Activated naive CD8-positive, alpha-beta T cell (primary cell): Measurements from ENCODE around the gene MTHFD1L.
A peak's percentile ranks its signal among the peaks of the same experiment; 100 is the strongest.

Experiments used
- H3K27ac Mint-ChIP-seq: one replicate; pipeline ENCODE4 v1.8.0; 2021; ENCODE audit warnings: mixed read lengths
- H3K27me3 Mint-ChIP-seq: one replicate; pipeline ENCODE4 v1.8.0; 2021; ENCODE audit warnings: mixed read lengths
- H3K36me3 Mint-ChIP-seq: one replicate; pipeline ENCODE4 v1.8.0; 2021; ENCODE audit warnings: mixed read lengths
- H3K4me1 Mint-ChIP-seq: one replicate; pipeline ENCODE4 v1.8.0; 2021; ENCODE audit warnings: low read depth, mixed read lengths
- H3K4me3 Mint-ChIP-seq: one replicate; pipeline ENCODE4 v1.8.0; 2021; ENCODE audit warnings: mild to moderate bottlenecking, mixed read lengths
- H3K9me3 Mint-ChIP-seq: one replicate; pipeline ENCODE4 v1.8.0; 2021; ENCODE audit warnings: low read depth, mixed read lengths

MTHFD1L gene

DNA sequence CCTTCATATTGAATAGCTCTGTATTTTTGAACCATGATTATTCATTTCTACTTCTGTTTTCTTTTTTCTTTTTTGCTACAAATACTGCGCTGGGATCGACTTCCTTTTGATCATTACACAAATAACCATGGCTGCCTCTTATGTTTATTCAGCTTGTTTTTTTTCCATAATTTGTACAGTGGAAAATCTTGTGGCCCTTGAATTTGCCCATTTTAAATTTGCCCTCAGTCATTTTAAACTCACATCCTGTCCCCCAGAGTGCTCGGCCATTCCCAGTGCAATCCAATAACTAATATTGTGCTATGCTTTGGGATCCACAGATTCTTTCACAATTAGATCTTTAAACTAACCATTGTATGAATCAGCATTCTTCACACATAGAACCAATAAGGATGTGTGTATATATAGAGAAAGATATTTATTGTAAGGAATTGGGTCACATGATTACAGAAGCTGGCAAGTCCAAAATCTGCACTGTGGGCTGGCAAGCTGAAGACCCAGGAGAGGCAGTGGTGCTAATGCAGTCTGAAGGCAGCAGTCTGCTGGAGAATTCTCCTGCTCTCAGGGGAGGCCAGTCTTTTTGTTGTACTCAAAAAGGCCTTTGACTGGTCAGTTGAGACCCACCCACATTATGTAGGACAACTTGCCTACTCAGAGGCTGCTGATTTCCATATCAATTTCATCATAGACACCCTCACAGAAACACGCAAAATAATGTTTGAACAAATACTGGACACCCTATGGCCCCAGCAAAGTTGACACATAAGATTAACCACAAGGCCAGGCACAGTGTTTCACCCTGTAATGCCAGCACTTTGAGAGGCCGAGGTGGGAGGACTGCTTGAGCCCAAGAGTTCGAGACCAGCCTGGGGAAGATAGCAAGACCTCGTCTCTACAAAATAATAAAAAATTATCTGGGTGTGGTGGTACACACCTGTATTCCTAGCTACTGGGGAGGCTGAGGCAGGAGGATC is 147.1 kb downstream of the MTHFD1L start:
- Mint-ChIP-seq H3K27me3 (no peaks in the 10 kb centered on the region), H3K36me3 (peaks cover 18% of the 10 kb centered on the region), H3K27ac (no peak overlapping the region), H3K4me3 (no peak overlapping the region), H3K9me3 (no peaks in the 10 kb centered on the region), H3K4me1 (no peaks in the 10 kb centered on the region)

DNA sequence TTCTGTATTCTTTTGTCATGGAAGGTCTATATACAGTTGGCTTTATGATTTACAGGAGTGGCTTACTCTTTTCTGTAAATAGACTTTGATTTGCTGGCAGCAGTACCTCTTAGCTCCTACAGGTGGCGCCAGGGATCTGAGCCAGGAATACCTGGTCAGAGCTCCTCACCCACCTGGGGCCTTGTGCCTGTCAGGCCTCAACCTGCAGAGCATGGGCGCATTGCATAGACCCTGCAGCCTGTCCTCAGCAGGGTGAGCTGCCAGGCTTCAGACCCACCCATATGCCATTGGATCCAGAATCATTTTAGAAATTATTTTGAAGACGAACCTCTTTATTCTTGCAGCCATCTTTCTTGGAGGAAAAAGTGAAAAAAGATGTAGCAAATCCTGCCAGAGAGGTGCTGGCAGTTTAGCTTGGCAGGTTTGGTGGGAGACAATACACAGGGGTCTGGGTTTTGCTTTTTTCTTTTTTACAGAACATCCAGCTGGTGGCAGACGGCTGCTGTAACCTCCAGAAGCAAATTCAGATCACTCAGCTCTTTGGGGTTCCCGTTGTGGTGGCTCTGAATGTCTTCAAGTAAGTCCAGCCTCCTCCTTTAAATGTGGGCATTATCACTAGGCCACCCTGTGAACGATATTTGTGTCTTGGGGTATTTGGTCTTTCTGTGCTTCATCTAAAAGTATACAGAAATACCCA is 149.1 kb downstream of the MTHFD1L start:
- H3K36me3 Mint-ChIP-seq: peaks cover 18% of the 10 kb centered on the region
- no peaks in the 10 kb centered on the region for H3K27me3 Mint-ChIP-seq
- H3K4me1 Mint-ChIP-seq: no peaks in the 10 kb centered on the region
- no peaks in the 10 kb centered on the region for H3K9me3 Mint-ChIP-seq
- peak overlapping the region; percentile 58 for H3K27ac Mint-ChIP-seq
- H3K4me3 Mint-ChIP-seq: no peak overlapping the region

- Mint-ChIP-seq H3K27ac (no peak overlapping the region), H3K4me3 (no peak overlapping the region), H3K4me1 (no peaks in the 10 kb centered on the region), H3K9me3 (no peaks in the 10 kb centered on the region), H3K36me3 (peaks cover 16% of the 10 kb centered on the region), H3K27me3 (no peaks in the 10 kb centered on the region)
These were observed 149.7 kb downstream of the MTHFD1L start for GRCh38 chr6:151015101-151015700.

DNA sequence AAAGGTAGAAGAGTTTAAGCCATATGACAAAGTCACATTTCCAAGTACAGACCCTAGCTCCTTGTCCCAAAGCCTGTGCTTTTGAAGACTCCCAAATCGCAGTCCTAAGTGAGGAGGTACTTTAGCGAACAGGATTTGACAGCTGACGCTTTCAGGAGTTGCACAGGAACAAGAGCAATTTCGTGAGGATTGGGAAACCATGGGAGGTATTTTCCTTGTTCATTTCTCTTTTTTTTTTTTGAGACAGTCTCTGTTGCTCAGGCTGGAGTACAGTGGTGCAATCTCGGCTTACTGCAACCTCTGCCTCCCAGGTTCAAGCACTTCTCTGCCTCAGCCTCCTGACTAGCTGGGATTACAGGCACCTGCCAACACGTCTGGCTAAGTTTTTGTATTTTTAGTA is 150.6 kb downstream of the MTHFD1L start:
- Mint-ChIP-seq H3K4me3 (no peak overlapping the region), H3K27ac (no peak overlapping the region), H3K4me1 (no peaks in the 10 kb centered on the region), H3K9me3 (no peaks in the 10 kb centered on the region), H3K27me3 (no peaks in the 10 kb centered on the region), H3K36me3 (peaks cover 17% of the 10 kb centered on the region)

- H3K9me3 Mint-ChIP-seq: no peaks in the 10 kb centered on the region
- H3K27me3 Mint-ChIP-seq: no peaks in the 10 kb centered on the region
- H3K4me3 Mint-ChIP-seq: no peak overlapping the region
- H3K27ac Mint-ChIP-seq: no peak overlapping the region
- peaks cover 21% of the 10 kb centered on the region for H3K36me3 Mint-ChIP-seq
- H3K4me1 Mint-ChIP-seq: no peaks in the 10 kb centered on the region
These were observed 152.5 kb downstream of the MTHFD1L start for GRCh38 chr6:151018046-151018445.

GRCh38 chr6:151018911-151019782 is 153.6 kb downstream of the MTHFD1L start:
- H3K4me3 Mint-ChIP-seq: no peak overlapping the region
- H3K36me3 Mint-ChIP-seq: peaks cover 26% of the 10 kb centered on the region
- H3K27me3 Mint-ChIP-seq: no peaks in the 10 kb centered on the region
- H3K27ac Mint-ChIP-seq: no peak overlapping the region
- no peaks in the 10 kb centered on the region for H3K9me3 Mint-ChIP-seq
- H3K4me1 Mint-ChIP-seq: no peaks in the 10 kb centered on the region

GRCh38 chr6:151021896-151022295 is 156.4 kb downstream of the MTHFD1L start:
- no peak overlapping the region for H3K4me3 Mint-ChIP-seq
- H3K27ac Mint-ChIP-seq: no peak overlapping the region
- no peaks in the 10 kb centered on the region for H3K4me1 Mint-ChIP-seq
- no peaks in the 10 kb centered on the region for H3K27me3 Mint-ChIP-seq
- no peaks in the 10 kb centered on the region for H3K9me3 Mint-ChIP-seq
- H3K36me3 Mint-ChIP-seq: peaks cover 24% of the 10 kb centered on the region

GRCh38 chr6:151022492-151022891 is 157.0 kb downstream of the MTHFD1L start:
- no peaks in the 10 kb centered on the region for H3K27me3 Mint-ChIP-seq
- H3K4me1 Mint-ChIP-seq: no peaks in the 10 kb centered on the region
- peaks cover 29% of the 10 kb centered on the region for H3K36me3 Mint-ChIP-seq
- H3K9me3 Mint-ChIP-seq: no peaks in the 10 kb centered on the region
- H3K4me3 Mint-ChIP-seq: no peak overlapping the region
- H3K27ac Mint-ChIP-seq: no peak overlapping the region

DNA sequence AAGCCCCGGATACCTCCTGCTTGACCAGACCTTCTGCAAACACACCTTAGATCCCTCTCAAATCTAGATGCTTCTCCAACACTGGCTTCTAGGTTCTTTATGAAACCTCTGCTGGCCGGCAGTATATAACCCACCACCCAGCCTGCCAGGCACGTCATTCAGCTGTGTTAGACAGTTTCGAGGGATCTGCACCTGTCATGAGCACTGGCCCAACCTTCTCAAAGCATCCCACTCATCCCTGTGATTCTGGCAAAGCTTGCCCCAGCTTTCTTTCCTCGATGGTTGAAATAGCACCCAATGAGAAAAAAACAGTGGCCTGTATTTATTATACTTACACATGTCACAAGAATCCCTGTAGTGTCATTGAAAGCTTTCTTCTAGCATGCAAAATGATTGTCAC is 157.8 kb downstream of the MTHFD1L start:
- Mint-ChIP-seq H3K27ac (no peak overlapping the region), H3K27me3 (no peaks in the 10 kb centered on the region), H3K36me3 (peaks cover 32% of the 10 kb centered on the region), H3K9me3 (no peaks in the 10 kb centered on the region), H3K4me3 (no peak overlapping the region), H3K4me1 (no peaks in the 10 kb centered on the region)

DNA sequence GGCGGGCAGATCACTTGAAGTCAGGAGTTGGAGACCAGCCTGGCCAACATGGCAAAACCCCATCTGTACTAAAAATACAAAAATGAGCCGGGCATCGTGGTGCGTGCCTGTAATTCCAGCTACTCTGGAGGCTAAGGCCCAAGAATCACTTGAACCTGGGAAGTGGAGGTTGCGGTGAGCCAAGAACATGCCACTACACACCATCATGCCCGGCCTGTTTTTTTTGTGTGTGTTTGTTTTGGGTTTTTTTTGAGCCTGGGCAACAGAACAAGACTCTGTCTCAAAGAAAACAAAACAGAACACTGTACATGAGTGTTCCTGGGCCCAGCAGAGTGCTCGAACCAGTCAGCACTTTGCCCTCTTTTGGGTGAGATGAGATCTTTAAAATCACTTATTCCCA is 159.1 kb downstream of the MTHFD1L start:
- Mint-ChIP-seq H3K27me3 (no peaks in the 10 kb centered on the region), H3K4me3 (no peak overlapping the region), H3K36me3 (peaks cover 33% of the 10 kb centered on the region), H3K9me3 (no peaks in the 10 kb centered on the region), H3K4me1 (no peaks in the 10 kb centered on the region), H3K27ac (no peak overlapping the region)

DNA sequence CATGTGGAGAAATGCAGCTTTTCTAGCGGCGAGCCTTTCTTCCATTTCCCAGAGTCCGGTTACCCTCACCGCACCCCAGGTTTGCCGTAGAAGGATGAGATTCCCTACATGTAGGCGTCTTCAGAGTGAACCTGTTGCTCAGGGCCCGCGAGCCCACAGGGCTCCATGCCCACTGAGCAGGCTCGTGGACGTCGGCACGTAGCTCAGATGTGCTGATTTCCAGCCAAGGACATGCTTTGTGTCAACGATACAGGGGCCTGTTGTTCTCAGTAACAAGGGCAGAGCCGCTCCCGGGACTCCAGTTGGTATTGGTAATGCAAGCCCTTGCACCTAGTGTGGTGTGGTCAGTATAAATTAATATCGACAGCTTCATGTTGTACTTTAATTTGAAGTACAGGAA is 159.6 kb downstream of the MTHFD1L start:
- Mint-ChIP-seq H3K36me3 (peaks cover 37% of the 10 kb centered on the region), H3K9me3 (no peaks in the 10 kb centered on the region), H3K4me1 (no peaks in the 10 kb centered on the region), H3K27me3 (no peaks in the 10 kb centered on the region), H3K27ac (no peak overlapping the region), H3K4me3 (no peak overlapping the region)

DNA sequence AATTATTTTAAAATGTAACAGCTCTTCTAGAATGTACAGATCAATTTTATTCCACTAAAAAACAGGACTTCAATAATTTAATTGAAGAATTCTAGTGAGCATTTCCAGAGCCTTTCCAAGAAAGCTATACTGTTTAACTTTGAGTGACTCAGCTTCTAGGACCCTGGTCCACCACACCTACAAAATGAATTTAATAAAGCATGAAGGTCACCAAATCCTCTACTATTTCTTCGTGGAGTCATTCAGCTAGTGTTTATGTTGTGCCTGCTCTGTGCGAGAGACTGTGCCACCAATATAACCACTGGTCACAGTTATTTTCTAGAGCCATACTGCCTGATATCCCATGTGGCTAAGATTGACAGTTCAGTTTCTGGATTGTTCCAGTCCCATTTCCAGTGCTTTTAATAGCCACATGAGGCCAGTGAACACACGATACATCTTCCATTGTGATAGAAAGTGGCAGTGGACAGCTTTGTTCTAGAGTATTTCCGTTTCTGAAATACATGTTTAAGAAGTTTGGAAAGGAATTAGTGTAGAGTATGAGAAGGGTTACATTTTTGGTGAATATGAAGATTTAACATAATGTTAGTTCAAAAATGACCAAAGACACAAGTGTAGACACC is 160.7 kb downstream of the MTHFD1L start:
- Mint-ChIP-seq H3K36me3 (peaks cover 35% of the 10 kb centered on the region), H3K4me1 (no peaks in the 10 kb centered on the region), H3K27me3 (no peaks in the 10 kb centered on the region), H3K4me3 (no peak overlapping the region), H3K9me3 (no peaks in the 10 kb centered on the region), H3K27ac (no peak overlapping the region)

GRCh38 chr6:151027295-151027747 is 161.8 kb downstream of the MTHFD1L start:
- Mint-ChIP-seq H3K4me1 (no peaks in the 10 kb centered on the region), H3K27me3 (no peaks in the 10 kb centered on the region), H3K9me3 (no peaks in the 10 kb centered on the region), H3K4me3 (no peak overlapping the region), H3K36me3 (peaks cover 33% of the 10 kb centered on the region), H3K27ac (no peak overlapping the region)
